ENCODE results near the gene MAS1. TPM values are rescaled to one million over a fixed set of nuclear protein-coding genes. Genes with fewer than 3 reads are reported as not detected.

Gene MAS1
- polyA plus RNA-seq, 1 donor (not counting 4 experiments of a cell fraction or from before 2014, with no cell fraction given): not detected

- dilution Hi-C loops (cut with MboI; ENCODE audit: extremely low pct_ligation_motif_present, low sequenced_read_pairs): no loop called here
- Histone ChIP-seq H3K27ac (ENCODE audit: control insufficient read depth, insufficient read depth, low read length) (no peak overlapping the region), H3K36me3 (ENCODE audit: control insufficient read depth in 2 of 2, extremely low read depth in 1 of 2, insufficient read depth in 2 of 2, low read length in 2 of 2) (no peaks in the 10 kb centered on the region), H3K9me1 (ENCODE audit: control insufficient read depth, extremely low read depth, insufficient read depth, low read length) (no peaks in the 10 kb centered on the region), H3K9ac (ENCODE audit: control insufficient read depth, extremely low read depth, insufficient read depth, low read length) (no peak overlapping the region), H3K79me2 (ENCODE audit: control insufficient read depth, insufficient read depth, low read length) (no peaks in the 10 kb centered on the region), H4K20me1 (ENCODE audit: control insufficient read depth, extremely low read depth, insufficient read depth, low read length) (no peaks in the 10 kb centered on the region), H3K4me1 (ENCODE audit: control insufficient read depth, extremely low read depth, insufficient read depth, low read length) (no peaks in the 10 kb centered on the region), H3K4me2 (ENCODE audit: control insufficient read depth, extremely low read depth, insufficient read depth, low read depth, low read length) (no peak overlapping the region), H3K9me3 (ENCODE audit: control insufficient read depth, low read depth, low read length) (no peaks in the 10 kb centered on the region), H2AFZ (ENCODE audit: control insufficient read depth, low read length) (no peak overlapping the region), H3K4me3 (ENCODE audit: control insufficient read depth in 2 of 3, extremely low read depth in 1 of 3, insufficient read depth in 2 of 3, low read depth in 1 of 3, low read length in 3 of 3) (no peak overlapping the region), H3K27me3 (ENCODE audit: control insufficient read depth, extremely low read depth, insufficient read depth, low read length) (no peaks in the 10 kb centered on the region)
- DNase-seq (ENCODE audit: low read depth, low spot score): no peak
- no peak for FAIRE-seq
- TF ChIP-seq, protein P1, sequence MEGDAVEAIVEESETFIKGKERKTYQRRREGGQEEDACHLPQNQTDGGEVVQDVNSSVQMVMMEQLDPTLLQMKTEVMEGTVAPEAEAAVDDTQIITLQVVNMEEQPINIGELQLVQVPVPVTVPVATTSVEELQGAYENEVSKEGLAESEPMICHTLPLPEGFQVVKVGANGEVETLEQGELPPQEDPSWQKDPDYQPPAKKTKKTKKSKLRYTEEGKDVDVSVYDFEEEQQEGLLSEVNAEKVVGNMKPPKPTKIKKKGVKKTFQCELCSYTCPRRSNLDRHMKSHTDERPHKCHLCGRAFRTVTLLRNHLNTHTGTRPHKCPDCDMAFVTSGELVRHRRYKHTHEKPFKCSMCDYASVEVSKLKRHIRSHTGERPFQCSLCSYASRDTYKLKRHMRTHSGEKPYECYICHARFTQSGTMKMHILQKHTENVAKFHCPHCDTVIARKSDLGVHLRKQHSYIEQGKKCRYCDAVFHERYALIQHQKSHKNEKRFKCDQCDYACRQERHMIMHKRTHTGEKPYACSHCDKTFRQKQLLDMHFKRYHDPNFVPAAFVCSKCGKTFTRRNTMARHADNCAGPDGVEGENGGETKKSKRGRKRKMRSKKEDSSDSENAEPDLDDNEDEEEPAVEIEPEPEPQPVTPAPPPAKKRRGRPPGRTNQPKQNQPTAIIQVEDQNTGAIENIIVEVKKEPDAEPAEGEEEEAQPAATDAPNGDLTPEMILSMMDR (optimal IDR thresholded peaks at IDR 0.05 in 1 of 3, IDR thresholded peaks at IDR 0.05 in 1 of 3, conservative IDR thresholded peaks at IDR 0.05 in 1 of 3; ENCODE audit: extremely low read depth in 1 of 3, insufficient read depth in 2 of 3, low read length in 3 of 3): no peak
- TF ChIP-seq EZH2 (IDR thresholded peaks at IDR 0.05; ENCODE audit: low read length): no peak
Measured at GRCh38 chr6:159935633-159936032, 44.8 kb downstream of the MAS1 start.

- Histone ChIP-seq H3K4me2 (ENCODE audit: control insufficient read depth, extremely low read depth, insufficient read depth, low read depth, low read length) (no peak overlapping the region), H2AFZ (ENCODE audit: control insufficient read depth, low read length) (no peak overlapping the region), H3K9me1 (ENCODE audit: control insufficient read depth, extremely low read depth, insufficient read depth, low read length) (no peaks in the 10 kb centered on the region), H3K9ac (ENCODE audit: control insufficient read depth, extremely low read depth, insufficient read depth, low read length) (no peak overlapping the region), H3K79me2 (ENCODE audit: control insufficient read depth, insufficient read depth, low read length) (no peaks in the 10 kb centered on the region), H4K20me1 (ENCODE audit: control insufficient read depth, extremely low read depth, insufficient read depth, low read length) (no peaks in the 10 kb centered on the region), H3K27ac (ENCODE audit: control insufficient read depth, insufficient read depth, low read length) (no peak overlapping the region), H3K9me3 (ENCODE audit: control insufficient read depth, low read depth, low read length) (peaks cover 1% of the 10 kb centered on the region), H3K36me3 (ENCODE audit: control insufficient read depth in 2 of 2, extremely low read depth in 1 of 2, insufficient read depth in 2 of 2, low read length in 2 of 2) (no peaks in the 10 kb centered on the region), H3K4me1 (ENCODE audit: control insufficient read depth, extremely low read depth, insufficient read depth, low read length) (no peaks in the 10 kb centered on the region), H3K27me3 (ENCODE audit: control insufficient read depth, extremely low read depth, insufficient read depth, low read length) (no peaks in the 10 kb centered on the region), H3K4me3 (ENCODE audit: control insufficient read depth in 2 of 3, extremely low read depth in 1 of 3, insufficient read depth in 2 of 3, low read depth in 1 of 3, low read length in 3 of 3) (no peak overlapping the region)
- DNase-seq (ENCODE audit: low read depth, low spot score): no peak
- no peak for TF ChIP-seq EZH2 (IDR thresholded peaks at IDR 0.05; ENCODE audit: low read length)
- TF ChIP-seq, protein P1 (optimal IDR thresholded peaks at IDR 0.05 in 1 of 3, IDR thresholded peaks at IDR 0.05 in 1 of 3, conservative IDR thresholded peaks at IDR 0.05 in 1 of 3; ENCODE audit: extremely low read depth in 1 of 3, insufficient read depth in 2 of 3, low read length in 3 of 3): no peak
- dilution Hi-C loops (cut with MboI; ENCODE audit: extremely low pct_ligation_motif_present, low sequenced_read_pairs): no loop called here
- no peak for FAIRE-seq
Measured at GRCh38 chr6:159939591-159940016, 48.8 kb downstream of the MAS1 start.

Other genes starting within 250 kb of the MAS1 start
- gene SOD2, start 197.7 kb upstream of the MAS1 start, polyA plus RNA-seq: 28.6 to 48.7 TPM (median 41.9 TPM) in 3 replicates
- gene WTAP, start 163.5 kb upstream of the MAS1 start, polyA plus RNA-seq: 20.6 to 40.2 TPM (median 35.3 TPM) in 3 replicates
- gene ACAT2, start 128.9 kb upstream of the MAS1 start, polyA plus RNA-seq: 92.6 to 217 TPM (median 205 TPM) in 3 replicates
- gene TCP1, start 101.4 kb upstream of the MAS1 start, polyA plus RNA-seq: 72.8 to 174 TPM (median 174 TPM) in 3 replicates
- 74.1 to 127 TPM (median 97.1 TPM) in 3 replicates for gene MRPL18, start 100.5 kb upstream of the MAS1 start, polyA plus RNA-seq
- 0.05 to 0.14 TPM (median 0.12 TPM) in 3 replicates for gene PNLDC1, start 90.7 kb upstream of the MAS1 start, polyA plus RNA-seq
- 25.3 to 40.9 TPM (median 39.7 TPM) in 3 replicates for gene IGF2R, start 78.1 kb downstream of the MAS1 start, polyA plus RNA-seq
- 0.36 to 0.79 TPM (median 0.76 TPM) in 3 replicates for gene SLC22A1, start 230.8 kb downstream of the MAS1 start, polyA plus RNA-seq